Fibroblast of skin of right quadriceps (primary cell): Measurements from ENCODE around the gene PLEKHH3.

Experiments used
- DNase-seq: peaks from one replicate; pipeline ENCODE4 v3.0.0-alpha.2; 2013

Gene PLEKHH3, protein sequence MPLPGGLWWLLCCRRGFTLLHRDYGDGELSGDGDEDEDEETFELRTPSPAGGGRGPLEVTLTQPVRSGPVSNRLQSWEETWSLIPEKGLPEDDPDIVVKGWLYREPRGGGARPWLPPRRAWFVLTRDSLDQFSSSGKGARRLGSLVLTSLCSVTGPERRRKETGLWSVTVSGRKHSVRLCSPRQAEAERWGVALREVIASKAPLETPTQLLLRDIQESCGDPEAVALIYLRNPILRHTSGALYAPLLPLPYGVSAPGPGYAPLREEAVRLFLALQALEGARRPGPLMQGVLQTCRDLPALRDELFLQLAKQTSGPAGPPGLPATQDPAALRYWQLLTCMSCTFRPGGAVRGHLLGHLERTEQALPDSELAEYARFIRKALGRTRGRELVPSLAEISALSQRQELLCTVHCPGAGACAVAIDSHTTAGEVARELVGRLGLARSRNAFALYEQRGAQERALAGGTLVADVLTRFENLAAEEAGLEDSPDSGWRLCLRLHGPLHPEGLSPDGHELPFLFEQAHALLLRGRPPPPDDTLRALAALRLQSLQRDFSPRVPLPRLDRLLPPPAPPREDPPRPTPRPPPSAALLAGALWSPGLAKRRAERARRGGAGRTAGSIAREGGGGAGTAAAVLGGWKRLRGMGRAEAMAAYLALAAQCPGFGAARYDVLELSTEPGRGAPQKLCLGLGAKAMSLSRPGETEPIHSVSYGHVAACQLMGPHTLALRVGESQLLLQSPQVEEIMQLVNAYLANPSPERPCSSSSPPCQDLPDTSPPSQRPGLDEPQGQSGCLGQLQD

DNA sequence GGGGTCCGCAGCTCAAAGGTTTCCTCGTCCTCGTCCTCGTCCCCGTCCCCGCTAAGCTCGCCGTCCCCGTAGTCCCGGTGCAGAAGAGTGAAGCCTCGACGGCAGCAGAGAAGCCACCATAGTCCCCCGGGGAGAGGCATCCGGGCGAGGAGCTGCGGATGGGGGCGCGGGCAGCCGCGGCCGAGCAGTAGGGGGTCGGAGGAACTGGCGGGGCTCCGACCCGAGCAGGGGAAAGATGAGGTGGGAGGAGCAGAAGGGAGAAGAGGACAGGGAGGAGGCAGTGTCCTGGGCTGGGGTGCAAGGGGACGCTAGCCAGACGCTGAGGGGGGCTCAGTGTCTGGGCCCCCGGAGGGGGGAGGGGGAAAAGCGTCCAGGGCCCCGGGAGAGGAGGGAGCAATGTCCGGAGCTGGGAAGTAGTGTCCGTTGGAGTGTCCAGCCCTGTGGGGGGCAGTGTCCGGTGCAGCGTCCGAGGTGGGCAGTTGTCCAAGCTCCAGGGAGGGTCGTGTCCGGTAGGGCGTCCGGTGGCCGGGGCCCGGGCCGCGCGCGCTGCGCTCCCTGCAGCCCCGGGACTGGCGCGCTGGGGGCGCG lies at the start of gene PLEKHH3:
PLEKHH3 (minus strand) TSS at position 571 of the 588 bp plus-strand sequence; CDS start at position 140, 431 bp downstream.
- DNase-seq, result no peak

DNA sequence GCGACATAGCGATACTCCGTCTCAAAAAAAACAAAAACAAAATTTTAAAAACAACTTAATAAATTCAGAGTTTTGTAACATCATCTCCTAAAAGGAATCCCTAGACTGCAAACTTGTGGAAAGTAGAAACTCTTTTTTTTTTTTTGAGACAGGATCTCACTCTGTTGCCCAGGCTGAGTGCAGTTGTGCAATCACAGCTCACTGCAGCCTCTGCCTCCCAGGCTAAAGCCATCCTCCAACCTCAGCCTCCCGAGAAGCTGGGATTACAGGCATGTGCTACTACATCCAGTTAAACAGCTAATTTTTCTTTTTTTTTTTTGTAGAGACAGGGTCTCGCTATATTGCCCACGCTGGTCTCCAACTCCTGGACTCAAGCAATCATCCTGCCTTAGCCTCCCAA lies 48.3 kb upstream of the PLEKHH3 start:
- no peak for DNase-seq

DNA sequence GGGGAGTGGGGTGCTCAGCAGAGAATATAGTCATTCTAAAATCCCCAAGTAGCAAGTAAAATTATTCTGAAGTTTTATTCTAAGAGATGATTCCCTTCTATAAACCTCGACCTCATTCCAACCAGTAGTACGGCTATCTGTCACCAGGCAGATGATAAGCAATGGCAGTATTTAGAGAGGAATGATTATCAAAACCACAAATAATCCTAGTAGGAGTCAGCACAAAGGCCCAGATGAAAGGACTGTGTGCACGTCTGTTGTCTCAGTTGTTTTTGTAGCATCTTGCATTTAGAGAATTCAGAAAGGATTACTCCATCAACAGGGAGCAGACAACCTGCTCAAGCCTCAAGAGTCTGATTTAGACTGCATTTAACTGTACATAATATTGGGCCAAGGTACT lies 46.8 kb upstream of the PLEKHH3 start:
- DNase-seq, result no peak

DNA sequence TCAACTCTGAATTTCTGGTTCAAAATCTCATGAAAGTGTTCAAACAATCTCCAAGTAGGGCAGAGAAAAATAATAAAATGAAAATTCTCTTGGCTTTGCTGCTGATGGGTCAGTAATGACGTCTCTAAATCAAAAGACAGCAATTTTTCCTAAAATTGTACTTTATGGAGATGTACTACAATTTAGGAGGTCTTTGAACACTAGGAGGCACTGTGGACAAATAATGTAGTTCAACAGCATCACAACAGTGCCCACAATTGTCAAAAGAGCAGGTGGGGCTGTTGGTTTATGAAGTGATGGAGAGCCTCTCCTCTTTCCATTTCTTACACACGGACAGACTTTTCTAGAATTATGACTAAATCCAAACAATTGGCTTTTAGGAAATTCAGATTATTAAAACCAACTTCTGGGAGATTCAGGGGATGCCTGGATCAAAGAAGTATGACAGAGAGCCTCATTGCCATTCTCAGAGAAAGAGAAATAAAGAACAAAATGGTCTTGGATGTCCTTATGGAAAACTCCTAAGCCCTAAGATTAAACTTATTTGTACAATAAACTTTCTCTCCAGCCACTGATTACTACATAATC lies 44.3 kb upstream of the PLEKHH3 start:
- peak; percentile 62 for DNase-seq

DNA sequence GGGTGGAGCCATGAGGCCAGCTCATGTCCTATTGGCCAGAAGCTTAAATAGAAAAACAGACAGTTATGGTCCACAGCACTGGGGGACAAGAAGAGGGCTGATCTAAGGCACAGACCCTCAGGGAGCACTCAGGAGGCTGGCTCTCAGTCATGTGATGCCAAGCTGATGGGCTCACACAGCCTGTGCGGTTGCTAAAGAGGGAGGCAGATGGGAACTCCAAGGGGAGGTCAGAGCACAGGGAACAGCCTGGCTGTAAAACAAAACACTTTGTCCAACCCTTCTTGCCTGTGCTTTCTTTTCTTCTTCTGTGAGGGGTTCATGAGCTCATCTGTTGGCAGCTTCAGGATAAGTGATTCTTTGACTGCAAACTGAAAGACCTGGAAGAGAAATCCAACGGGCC lies 32.8 kb upstream of the PLEKHH3 start:
- DNase-seq, result no peak

DNA sequence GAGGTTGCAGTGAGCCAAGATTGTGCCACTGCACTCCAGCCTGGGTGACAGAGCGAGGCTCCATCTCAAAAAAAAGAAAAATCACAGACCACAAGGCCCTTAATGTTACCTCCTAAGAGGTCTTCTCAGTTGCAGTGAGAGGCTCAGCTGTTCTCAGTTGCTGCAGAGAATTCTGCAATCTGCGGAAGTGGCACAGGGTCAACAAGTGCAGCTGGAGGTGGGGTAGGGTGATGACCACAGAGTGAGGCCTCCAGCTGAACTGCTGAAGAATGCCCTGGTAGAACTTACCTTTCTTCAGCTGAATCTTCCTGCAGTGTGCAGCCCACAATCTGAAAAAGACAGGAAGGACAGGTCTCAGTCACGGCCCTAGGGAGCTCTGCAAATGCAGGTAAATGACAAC lies 31.8 kb upstream of the PLEKHH3 start:
- DNase-seq, result no peak

DNA sequence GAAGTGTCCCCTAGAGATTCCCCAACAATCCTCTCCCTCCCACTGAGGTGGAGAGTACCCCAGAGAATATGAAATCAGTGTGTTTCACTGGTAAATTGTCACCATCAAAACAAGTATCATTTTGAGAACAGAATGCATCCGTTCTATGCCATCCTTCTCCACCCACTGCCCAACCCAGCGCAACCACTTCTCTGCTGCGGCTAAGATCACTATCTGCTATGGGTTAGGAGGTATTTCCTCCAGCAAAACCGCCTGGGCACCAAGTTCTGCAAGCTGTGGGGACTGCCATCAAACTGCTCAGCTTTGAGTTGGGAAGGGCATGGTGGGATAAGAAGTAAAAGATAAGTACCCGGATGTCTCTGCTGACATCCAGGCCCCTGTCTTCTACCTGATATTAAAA lies 29.9 kb upstream of the PLEKHH3 start:
- no peak for DNase-seq

DNA sequence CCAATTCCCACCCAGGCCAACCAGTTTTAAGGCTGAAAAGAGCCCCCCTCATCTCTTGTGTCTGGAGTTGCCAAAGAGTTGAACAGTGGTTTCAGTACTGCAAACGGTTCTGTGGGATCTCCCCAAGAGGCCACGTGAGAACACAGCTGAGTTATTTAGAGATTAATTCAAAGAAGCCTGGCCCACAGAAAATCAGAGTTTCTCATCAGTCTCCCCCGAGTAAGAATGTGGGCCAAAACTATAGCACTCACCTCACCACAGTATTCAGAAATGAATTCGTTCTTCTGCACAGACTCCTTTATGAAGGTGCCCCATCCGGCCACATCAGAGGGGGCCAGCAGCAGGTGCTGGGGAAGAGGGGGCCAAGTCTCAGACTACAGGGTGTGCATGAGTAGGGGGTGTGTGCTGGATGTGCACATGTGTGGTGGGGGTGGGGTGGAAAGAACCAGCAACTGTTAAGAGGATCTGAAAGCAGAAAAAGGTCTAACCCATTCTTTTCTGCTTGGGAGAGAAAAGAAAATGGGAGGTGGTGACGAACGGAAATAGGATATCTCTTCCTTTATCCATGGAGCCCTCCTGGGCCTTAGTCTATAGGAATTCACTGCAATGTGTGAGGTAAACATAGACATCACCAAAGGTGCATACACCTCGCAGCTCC lies 28.2 kb upstream of the PLEKHH3 start:
- DNase-seq, result no peak

DNA sequence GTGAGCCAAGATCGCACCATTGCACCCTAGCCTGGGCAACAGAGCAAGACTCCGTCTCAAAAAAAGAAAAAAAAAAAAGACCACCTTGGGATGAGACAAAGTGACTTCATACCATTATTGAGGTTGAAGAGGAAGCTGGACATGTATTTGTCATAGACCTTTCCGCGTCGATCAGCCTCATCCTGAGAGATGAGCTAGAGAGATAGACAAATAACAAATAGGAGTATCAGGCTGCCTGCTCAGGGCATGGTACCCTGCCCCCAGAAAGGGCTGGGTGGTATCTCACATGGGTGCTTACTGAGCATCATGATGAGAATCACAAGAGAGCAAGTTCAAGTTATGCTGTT lies 27.7 kb upstream of the PLEKHH3 start:
- no peak for DNase-seq

DNA sequence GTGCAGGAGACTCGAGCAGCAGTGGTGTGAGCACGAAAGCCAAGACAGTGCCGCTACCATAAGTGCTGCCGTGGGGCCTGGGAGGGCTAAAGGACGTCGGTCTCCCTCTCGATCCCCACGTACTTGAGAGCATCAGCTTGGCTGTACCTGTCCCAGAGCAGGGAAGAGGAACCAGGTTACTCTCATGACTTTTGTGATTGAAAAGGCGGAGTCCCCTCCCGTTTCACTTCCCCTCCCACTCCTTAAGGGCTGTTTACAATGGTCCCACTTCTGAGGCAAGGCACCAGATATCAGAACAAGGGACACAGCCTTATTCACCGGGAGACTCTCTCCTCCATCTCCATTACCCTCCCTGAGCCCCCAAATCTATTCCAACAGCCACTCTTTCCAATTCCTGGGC lies 25.7 kb upstream of the PLEKHH3 start:
- no peak for DNase-seq

DNA sequence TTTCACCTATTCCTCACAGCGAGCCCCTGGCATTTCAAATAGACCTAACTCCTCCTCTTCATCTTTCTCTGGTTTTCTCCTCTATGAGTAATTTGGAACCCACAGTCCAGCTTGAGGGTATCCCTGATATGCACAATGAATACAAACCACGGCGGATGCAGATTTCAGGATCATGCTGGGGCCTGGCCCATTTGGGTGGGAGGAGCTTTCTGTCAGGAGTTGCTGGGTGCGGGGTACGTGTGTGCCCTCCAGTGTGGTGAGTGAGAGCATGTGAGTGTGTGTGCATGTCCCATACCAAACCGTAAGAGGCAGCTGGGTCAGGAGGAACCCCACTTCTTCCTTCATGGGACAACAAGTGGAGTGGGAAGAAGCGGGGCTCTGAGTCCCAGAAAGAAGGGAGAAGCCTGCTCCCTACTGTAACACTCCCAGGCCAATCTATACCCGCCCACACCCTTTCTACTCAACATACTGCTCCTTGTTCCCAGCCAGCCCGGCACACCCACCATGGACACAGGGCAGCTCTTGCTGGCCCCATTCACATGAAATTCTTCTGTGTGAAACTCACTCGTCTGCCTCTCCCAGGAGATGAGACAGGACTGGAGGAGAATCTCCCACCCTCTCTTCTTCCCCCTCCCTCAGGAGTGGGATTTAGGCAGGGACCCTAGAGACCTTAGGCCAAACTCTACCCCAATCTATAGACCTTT lies 23.9 kb upstream of the PLEKHH3 start:
- DNase-seq, result no peak

DNA sequence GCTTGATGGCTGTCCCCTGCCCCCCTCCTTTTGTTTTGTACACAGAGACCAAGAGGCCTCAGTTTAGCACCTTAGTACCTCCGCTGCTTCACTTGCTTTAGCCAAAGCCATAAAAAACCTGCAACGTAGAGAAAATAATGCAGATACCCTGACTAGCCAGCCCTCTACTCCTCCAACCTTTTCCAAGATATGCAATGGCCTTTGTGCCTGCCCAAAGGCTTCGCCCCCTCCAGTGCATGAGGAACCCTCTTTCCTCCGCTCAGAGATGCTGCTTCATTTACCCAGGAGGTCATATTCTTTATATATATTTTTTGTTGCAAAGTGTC lies 22.6 kb upstream of the PLEKHH3 start:
- no peak for DNase-seq

DNA sequence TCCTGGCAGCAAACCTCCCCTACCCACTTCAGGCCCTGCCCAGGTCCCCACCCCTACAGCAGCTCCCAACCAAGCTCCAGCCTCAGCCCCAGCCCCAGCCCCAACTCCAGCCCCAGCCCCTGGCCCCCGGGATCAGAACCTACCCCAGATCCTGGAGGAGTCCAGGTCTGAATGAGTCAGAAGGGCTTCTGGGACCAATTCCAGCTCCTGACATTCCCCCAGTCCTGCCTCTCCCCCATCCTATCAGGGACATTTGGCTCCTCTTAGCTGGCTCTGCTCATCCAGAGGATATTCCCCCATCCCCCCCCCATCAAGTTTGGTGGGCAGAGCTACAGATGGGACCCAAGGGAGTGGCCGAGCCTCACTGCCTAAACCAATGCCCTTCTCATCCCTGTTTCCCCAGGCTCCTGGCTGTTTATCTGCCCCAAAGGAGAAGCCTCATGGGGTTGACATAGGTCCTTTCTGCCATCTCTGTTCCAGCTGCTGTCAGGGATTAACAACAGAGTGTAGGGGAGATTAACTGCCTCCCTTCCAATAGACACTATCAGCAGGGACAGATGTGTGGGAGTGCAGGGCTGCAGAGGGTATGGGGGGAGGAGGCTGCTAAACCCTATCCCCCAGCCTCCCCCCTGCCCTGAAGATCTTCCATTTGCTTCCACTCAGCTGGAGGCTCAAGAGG lies 22.1 kb upstream of the PLEKHH3 start:
- peak; percentile 91 for DNase-seq

DNA sequence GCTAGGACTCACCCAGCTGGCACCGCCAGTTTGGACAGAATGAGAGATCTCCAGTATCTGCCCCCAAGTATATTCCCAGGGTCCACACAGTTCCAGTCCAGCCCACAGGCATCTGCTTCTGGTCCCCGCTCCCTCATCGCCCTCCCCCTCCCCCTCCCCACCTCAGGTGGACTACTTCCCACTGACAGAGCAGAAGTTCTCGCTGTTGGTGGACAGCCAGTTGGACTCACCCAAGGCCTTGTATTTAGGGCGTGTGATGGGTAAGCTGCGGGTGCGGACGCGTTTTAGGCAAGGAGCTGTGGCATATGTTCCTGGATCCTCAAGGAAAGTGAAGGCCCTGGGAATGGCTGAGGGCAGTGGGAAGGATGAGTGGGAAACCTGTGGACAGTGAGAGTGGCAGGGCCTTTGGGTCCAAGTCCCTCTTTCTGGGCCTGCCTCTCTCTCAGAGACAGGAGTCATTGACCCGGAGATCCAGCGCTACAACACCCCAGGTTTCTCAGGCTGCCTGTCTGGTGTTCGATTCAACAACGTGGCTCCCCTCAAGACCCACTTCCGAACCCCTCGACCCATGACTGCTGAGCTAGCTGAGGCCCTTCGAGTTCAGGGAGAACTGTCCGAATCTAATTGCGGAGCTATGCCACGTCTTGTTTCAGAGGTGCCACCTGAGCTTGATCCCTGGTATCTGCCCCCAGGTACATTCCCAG lies 20.5 kb upstream of the PLEKHH3 start:
- DNase-seq, result no peak

DNA sequence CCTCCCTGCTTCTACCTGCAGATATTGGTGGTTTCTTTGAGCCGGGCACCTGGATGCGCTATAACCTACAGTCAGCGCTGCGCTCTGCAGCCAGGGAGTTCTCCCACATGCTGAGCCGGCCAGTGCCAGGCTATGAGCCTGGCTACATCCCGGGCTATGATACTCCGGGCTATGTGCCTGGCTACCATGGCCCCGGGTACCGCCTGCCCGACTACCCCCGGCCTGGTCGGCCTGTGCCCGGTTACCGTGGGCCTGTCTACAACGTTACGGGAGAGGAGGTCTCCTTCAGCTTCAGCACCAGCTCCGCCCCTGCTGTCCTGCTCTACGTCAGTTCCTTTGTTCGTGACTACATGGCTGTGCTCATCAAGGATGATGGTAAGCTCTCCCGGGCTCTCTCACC lies 18.7 kb upstream of the PLEKHH3 start:
- DNase-seq, result no peak

DNA sequence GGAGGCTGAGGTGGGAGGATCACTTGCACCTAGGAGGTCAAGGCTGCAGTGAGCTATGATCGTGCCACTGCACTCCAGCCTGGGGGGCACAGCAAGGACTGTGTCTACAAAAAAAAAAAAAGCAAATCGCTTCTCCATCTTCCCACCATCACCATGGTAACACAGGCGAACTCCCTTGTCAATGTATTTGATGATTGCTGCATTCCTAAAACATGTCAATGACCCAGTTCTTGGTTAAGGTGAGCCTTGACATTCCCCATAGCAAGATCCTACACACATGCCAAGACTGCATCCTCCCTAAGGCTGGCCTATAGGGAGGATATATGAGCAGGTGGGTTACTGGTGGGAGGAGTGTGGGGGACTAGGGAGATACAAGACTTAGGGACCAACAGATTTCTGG lies 17.7 kb upstream of the PLEKHH3 start:
- DNase-seq, result no peak

DNA sequence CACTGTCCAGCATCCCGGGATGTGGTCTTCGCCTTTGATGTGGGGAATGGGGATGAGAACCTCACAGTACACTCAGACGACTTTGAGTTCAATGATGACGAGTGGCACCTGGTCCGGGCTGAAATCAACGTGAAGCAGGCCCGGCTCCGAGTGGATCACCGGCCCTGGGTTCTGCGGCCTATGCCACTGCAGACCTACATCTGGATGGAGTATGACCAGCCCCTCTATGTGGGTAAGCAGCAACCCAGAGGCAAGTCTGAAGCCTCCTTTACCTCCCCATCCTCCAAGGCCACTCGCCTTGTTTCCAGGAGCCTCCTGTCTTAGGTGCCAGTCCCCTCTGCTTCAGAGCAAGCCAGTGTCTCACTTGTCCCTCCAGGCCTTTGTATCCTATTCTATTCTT lies 15.7 kb upstream of the PLEKHH3 start:
- DNase-seq, result no peak

DNA sequence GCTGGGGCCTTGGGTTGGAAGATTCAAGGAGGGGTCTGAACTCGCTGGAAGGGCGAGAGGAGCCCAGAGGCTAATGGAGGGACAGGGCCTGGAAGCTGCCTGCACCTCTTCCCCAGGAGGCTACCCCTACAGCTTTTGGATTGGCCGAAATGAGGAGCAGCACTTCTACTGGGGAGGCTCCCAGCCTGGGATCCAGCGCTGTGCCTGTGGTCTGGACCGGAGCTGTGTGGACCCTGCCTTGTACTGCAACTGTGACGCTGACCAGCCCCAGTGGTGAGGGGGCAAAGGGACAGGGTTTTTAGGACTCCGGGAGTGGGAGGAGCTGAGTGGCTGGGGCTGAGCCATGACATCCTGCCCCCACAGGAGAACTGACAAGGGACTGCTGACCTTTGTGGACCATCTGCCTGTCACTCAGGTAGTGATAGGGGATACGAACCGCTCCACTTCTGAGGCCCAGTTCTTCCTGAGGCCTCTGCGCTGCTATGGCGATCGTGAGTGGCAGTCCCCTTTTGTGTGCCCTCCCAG lies 14.3 kb upstream of the PLEKHH3 start:
- DNase-seq, result no peak

DNA sequence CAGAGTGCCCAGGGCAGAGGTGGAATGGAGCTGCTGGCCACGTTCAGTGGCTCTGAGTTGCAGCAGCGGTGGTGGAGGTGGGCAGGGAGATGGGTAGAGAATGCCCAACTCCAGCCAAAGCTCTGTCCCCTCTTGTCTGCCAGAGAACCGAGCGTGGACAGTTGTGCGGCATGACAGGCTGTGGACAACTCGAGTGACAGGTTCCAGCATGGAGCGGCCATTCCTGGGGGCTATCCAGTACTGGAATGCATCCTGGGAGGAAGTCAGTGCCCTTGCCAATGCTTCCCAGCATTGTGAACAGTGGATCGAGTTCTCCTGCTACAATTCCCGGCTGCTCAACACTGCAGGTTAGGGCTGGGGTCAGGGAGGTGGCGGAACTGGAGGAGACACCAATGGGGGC lies 13.8 kb upstream of the PLEKHH3 start:
- no peak for DNase-seq

DNA sequence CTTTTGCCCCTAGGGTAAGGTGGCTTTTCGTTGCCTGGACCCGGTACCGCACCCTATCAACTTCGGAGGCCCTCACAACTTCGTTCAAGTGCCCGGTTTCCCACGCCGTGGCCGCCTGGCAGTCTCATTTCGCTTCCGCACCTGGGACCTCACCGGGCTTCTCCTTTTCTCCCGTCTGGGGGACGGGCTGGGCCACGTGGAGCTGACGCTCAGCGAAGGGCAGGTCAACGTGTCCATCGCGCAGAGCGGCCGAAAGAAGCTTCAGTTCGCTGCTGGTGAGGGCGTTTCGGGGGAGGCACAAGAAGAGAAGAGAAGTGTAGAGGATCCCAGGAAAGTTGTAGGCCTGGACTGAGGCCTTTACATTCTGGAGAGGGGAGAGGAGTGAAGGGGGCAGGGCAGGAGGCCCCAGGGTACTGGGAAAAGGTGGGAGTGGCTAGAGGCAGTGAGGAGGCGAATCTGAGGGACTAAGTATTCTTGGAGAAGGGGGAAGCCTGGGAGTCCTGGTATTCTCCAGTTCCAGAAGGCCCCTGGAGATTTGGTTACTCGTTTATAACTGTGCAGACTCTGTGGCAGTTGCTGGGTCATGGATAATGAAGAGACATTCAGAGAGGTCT lies 11.0 kb upstream of the PLEKHH3 start:
- no peak for DNase-seq
